Body of pancreas (tissue), 4 donors: ENCODE data around the gene GYPB. TPM values are rescaled to one million over a fixed set of nuclear protein-coding genes. Genes with fewer than 3 reads are reported as not detected.
"Not testable (repeated sequence)": the region's sequence is repeated elsewhere in the genome, so short reads cannot be mapped to it uniquely, and the experiment has no call there.

ENCODE experiments used
- ATAC-seq: fragments of 150-250 bp; one replicate; pipeline ENCODE4 v1.9.1; 2016
- DNase-seq, 4 donors: peaks; one replicate each; pipeline ENCODE4 v3.0.0-alpha.2; 2019
- H3K27ac ChIP-seq, 4 donors: fragments of 200-600 bp; sonication (generic); 1 replicate in 3 of 4; 2 replicates in 1 of 4; pipeline versions ENCODE4 v1.5.1 to v1.6.1; 2016 to 2019; ENCODE audit warnings: mild to moderate bottlenecking in 1 of 4, mixed read lengths in 1 of 4, moderate library complexity in 1 of 4
- H3K27me3 ChIP-seq, 2 donors: fragments of 200-600 bp; sonication (generic); one replicate each; pipeline ENCODE4 v1.6.0; 2016; ENCODE audit warnings: mild to moderate bottlenecking in 1 of 2
- H3K36me3 ChIP-seq, 2 donors: fragments of 200-600 bp; sonication (generic); replicated peaks in 1 of 2; 2 replicates each; pipeline ENCODE4 v1.5.1; 2016; ENCODE audit warnings: low read depth in 2 of 2; ENCODE audit not compliant: insufficient read depth in 1 of 2
- H3K4me1 ChIP-seq: fragments of 200-600 bp; sonication (generic); one replicate; pipeline ENCODE4 v1.6.0; 2016
- H3K4me3 ChIP-seq, 2 donors: fragments of 200-600 bp; sonication (generic); 1 replicate in 1 of 2; 2 replicates in 1 of 2; pipeline ENCODE4 v1.5.1; 2016 to 2019
- H3K9me3 ChIP-seq, 3 donors: fragments of 200-600 bp; sonication (generic); 1 replicate in 2 of 3; 2 replicates in 1 of 3; pipeline ENCODE4 v1.5.1; 2016
- POLR2A ChIP-seq, 3 donors: fragments of 450-650 bp; IDR thresholded peaks; one replicate each; pipeline ENCODE4 v1.6.1; 2016; ENCODE audit warnings: antibody characterized with exemption in 3 of 3, mild to moderate bottlenecking in 2 of 3
- WGBS, 2 donors: methylation state at CpG; one replicate each; pipeline ENCODE4 v1.1.5; 2017; 5-methylcytosine and 5-hydroxymethylcytosine counted together
- intact Hi-C: fragments of 100-400 bp; cut with DNase I; formaldehyde crosslinking; loops from one replicate; pipeline ENCODE4 v1.15.1; 2023
- total RNA-seq, 2 donors: library from RNA; depleted of rRNA; stranded (reverse); fragments of >200 nt; gene quantifications; one replicate each; pipeline ENCODE4 v1.1.0, GENCODE V29; 2016
- TF ChIP-seq, protein P1 (sequence below), 7 experiments: fragments of 450-650 bp in 4 of 7; fragments of 200-600 bp in 3 of 7; sonication (generic) in 3 of 7; IDR thresholded peaks; one replicate each; pipeline ENCODE4 v1.5.1; 2016 to 2019; ENCODE audit warnings: antibody characterized with exemption in 7 of 7

The GYPB gene
- total RNA-seq, 2 donors from 2014 or later: not detected

DNA sequence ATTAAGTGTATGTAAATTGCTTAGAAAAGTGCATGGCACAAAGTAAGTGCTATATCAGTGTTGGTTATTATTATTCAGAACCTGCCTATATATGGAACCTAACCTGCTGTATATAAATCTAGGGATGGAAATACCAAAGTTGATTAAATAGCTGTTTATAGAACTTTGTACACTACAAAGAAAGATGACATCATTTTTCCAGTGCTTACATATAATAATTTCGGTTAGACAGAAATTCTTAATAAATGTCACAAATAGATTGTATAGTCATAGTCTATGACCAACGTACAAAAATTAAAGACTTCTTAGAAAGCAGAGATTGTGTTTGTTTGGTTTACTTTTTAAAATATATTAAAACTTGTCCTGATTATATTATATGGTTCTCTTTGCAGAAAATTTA is 4.4 kb downstream of the GYPB start:
- 64 to 67% methylated on average over 2 of the region's 2 CpGs for whole genome bisulfite sequencing, 2 donors
- Histone ChIP-seq H3K9me3 (no peaks in the 10 kb centered on the region), H3K36me3 (no peaks in the 10 kb centered on the region), H3K27ac (no peak overlapping the region), H3K4me1 (no peaks in the 10 kb centered on the region), H3K4me3 (no peak overlapping the region), H3K27me3 (no peaks in the 10 kb centered on the region)
- no peak for TF ChIP-seq POLR2A (IDR thresholded peaks at IDR 0.05)
- TF ChIP-seq, protein P1, sequence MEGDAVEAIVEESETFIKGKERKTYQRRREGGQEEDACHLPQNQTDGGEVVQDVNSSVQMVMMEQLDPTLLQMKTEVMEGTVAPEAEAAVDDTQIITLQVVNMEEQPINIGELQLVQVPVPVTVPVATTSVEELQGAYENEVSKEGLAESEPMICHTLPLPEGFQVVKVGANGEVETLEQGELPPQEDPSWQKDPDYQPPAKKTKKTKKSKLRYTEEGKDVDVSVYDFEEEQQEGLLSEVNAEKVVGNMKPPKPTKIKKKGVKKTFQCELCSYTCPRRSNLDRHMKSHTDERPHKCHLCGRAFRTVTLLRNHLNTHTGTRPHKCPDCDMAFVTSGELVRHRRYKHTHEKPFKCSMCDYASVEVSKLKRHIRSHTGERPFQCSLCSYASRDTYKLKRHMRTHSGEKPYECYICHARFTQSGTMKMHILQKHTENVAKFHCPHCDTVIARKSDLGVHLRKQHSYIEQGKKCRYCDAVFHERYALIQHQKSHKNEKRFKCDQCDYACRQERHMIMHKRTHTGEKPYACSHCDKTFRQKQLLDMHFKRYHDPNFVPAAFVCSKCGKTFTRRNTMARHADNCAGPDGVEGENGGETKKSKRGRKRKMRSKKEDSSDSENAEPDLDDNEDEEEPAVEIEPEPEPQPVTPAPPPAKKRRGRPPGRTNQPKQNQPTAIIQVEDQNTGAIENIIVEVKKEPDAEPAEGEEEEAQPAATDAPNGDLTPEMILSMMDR (IDR thresholded peaks at IDR 0.05): no peak
- ATAC-seq (no peak), DNase-seq (no peak)
- intact Hi-C loops: no loop called here

GRCh38 chr4:144008602-144009001 is 10.6 kb downstream of the GYPB start:
- H3K27me3 ChIP-seq, H3K36me3 ChIP-seq, H3K27ac ChIP-seq, intact Hi-C loops, ATAC-seq, H3K9me3 ChIP-seq, H3K4me3 ChIP-seq, DNase-seq, H3K4me1 ChIP-seq: not testable (repeated sequence)
- WGBS, 2 donors: 81 to 86% methylated on average over 3 of the region's 3 CpGs

DNA sequence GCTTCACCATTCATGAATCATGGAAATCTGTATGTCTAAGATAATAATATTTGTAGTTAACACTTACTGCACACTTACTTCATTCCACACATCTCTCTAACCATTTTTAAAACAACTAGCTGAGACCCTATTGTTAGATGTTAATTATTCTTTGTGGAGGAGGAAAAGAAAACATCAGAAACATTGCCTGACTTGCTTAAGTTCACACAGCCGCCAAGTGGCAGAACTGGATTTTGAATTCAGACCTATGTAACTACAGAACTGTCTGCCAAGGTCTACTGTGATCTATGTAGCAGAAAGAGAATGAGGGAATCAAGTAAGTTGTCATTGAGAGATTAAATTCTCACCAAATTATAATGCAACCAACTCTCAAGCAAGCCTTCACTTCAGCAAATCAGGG is 11.2 kb downstream of the GYPB start:
- WGBS, 2 donors: 59 to 71% methylated on average over 1 of the region's 1 CpG
- intact Hi-C loops, H3K27ac ChIP-seq, H3K4me3 ChIP-seq, H3K27me3 ChIP-seq, H3K36me3 ChIP-seq, DNase-seq, H3K4me1 ChIP-seq, H3K9me3 ChIP-seq, ATAC-seq: not testable (repeated sequence)

DNA sequence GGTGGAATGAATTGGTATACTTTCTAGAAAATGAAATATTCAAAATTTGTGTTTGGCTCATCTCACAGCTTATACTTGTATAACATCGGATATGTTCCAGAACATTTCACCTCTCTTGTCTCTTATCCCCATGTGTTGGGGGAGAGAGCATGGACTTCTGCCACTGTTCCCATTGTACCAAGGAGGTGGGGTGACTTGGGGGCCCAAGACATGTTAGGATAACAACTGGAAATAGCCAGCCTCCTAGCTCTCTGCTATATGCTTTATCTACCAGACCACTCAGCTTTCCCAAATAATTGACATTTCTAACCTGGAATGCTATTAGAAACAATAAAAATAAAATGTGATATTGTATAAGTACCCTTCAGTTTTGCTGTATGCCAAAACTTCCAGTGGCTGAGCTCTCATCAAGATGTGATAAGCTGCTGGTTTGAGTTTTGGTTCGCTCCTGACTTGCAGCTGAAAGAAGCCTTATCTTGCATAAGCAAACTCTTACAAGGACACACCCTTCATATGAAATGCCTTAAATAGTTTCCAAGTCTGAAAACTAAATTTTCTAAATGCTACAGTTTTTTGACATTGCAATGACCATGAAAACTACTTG is 12.9 kb downstream of the GYPB start:
- H3K27ac ChIP-seq, H3K4me1 ChIP-seq, H3K27me3 ChIP-seq, ATAC-seq, DNase-seq, intact Hi-C loops, H3K36me3 ChIP-seq, H3K9me3 ChIP-seq, H3K4me3 ChIP-seq: not testable (repeated sequence)
- WGBS, 2 donors: 65 to 70% methylated on average over 2 of the region's 2 CpGs

- H3K4me3 ChIP-seq, ATAC-seq, DNase-seq, H3K36me3 ChIP-seq, H3K9me3 ChIP-seq, H3K4me1 ChIP-seq, intact Hi-C loops, H3K27ac ChIP-seq, H3K27me3 ChIP-seq: not testable (repeated sequence)
Observed at GRCh38 chr4:144005558-144005953, 13.6 kb downstream of the GYPB start.

DNA sequence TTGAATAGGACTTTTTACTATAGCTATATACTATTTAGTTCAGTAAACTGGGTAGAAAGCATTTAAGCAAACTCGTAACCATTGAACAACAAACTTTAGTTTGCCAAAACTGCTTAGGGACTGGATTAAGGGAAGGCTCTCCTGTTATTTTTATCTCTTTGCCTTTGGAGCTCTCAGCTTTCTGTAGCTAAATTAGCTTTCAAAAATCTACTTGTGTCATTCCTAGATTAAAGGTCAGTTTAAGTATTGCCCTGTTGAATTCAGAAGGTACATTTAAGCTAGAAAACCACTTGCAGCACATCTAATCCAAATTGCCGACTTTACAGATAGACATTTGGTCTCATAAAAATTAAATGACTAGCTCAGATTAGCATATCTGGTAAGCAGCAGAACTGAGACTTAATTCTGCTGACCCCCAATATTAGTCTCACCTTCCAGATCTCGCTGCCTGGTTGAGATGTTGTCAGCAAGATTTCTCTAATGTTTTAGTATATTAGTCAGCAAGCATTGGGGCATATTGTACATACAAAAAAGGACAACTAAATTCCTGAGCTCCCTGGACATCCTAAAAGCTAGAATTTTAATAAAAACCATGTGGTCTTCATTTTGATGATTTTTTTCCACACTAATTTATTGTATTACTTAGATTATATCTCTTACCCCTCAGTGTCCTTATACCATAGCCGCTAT is 14.2 kb downstream of the GYPB start:
- H3K4me1 ChIP-seq, H3K9me3 ChIP-seq, DNase-seq, H3K27ac ChIP-seq, H3K4me3 ChIP-seq, intact Hi-C loops, H3K27me3 ChIP-seq, H3K36me3 ChIP-seq, ATAC-seq: not testable (repeated sequence)
- 76 to 83% methylated on average over 4 of the region's 4 CpGs for WGBS, 2 donors

DNA sequence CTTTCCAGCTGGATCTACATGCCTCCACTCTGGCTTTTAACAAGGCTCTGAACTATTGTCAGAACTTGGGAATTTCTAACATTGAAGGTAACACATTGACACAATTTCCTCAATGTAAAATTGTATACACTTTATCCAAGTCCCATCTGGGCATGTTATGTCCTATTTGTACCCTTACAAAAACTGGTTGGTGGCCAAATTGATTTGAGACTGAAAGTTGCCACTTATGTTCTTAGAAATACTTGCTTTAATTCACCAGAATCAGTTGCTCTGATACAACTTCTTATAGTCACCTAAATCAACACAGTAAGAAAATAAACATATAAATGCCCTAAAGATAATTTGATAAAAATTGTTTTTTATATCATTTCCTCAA is 15.3 kb downstream of the GYPB start:
- H3K27me3 ChIP-seq, intact Hi-C loops, H3K4me1 ChIP-seq, H3K4me3 ChIP-seq, ATAC-seq, H3K36me3 ChIP-seq, H3K27ac ChIP-seq, DNase-seq, H3K9me3 ChIP-seq: not testable (repeated sequence)

- H3K9me3 ChIP-seq, H3K36me3 ChIP-seq, intact Hi-C loops, H3K27me3 ChIP-seq, H3K4me1 ChIP-seq, ATAC-seq, H3K4me3 ChIP-seq, DNase-seq, H3K27ac ChIP-seq: not testable (repeated sequence)
- WGBS, 2 donors: 35 to 55% methylated on average over 2 of the region's 2 CpGs
Observed at GRCh38 chr4:144003205-144003889, 15.8 kb downstream of the GYPB start.

GRCh38 chr4:144000331-144000995 is 18.7 kb downstream of the GYPB start:
- DNase-seq: not testable (repeated sequence)
- 31 to 52% methylated on average over 5 to 6 of the region's 6 CpGs for WGBS, 2 donors

GRCh38 chr4:143996193-143996592 is 23.0 kb downstream of the GYPB start:
- H3K36me3 ChIP-seq, H3K4me1 ChIP-seq, intact Hi-C loops: not testable (repeated sequence)

More at GRCh38 chr4:144000331-144000995, 18.7 kb downstream of the GYPB start:
- H3K4me3 ChIP-seq, H3K9me3 ChIP-seq, H3K27me3 ChIP-seq, intact Hi-C loops, H3K36me3 ChIP-seq, H3K4me1 ChIP-seq, ATAC-seq, H3K27ac ChIP-seq: not testable (repeated sequence)

More at GRCh38 chr4:143996193-143996592, 23.0 kb downstream of the GYPB start:
- H3K4me3 ChIP-seq, H3K9me3 ChIP-seq, H3K27me3 ChIP-seq, ATAC-seq, DNase-seq, H3K27ac ChIP-seq: not testable (repeated sequence)
- WGBS, 2 donors: 78 to 82% methylated on average over 4 of the region's 4 CpGs
